Anterior cingulate cortex (tissue), 58 donors: ENCODE data around the gene API5.

Experiments used
- DNase-seq, 58 donors: peaks; one replicate each; lab custom pipeline; 2025; lab: John Stamatoyannopoulos, UW

The API5 gene

DNA sequence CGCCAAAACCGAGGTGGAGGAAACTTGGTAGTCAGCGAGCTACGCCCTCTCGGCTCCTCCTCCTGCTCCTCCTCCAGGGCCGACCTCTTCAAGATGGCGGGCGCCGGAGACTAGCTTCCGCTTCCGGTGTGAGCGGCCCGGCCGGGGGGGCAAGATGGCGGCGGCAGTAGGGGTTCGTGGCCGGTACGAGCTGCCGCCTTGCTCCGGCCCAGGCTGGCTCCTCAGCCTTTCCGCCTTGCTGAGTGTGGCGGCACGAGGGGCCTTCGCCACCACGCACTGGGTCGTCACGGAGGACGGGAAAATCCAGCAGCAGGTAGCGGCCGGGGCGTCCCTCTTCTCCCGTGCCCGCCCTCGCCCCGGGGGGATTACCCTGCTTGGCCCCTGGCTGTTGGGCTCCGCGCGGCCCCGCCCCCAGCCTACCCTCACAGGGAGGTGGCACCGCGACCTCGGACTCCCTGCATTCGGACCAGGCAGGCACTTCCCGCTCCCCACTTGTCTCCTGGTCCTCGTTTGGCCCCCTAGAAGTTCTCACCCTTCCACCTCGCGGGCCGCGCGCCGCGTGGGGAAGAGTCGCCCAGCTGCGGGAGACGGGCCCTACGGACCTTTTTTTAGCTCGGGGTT lies 47.1 kb downstream of the API5 start, which contains the start of gene TTC17:
TTC17 (plus strand) TSS at position 120 of the 621 bp plus-strand sequence; CDS start at position 155, 35 bp downstream.
- peak; percentile 49 to 96 (median 89) for DNase-seq

DNA sequence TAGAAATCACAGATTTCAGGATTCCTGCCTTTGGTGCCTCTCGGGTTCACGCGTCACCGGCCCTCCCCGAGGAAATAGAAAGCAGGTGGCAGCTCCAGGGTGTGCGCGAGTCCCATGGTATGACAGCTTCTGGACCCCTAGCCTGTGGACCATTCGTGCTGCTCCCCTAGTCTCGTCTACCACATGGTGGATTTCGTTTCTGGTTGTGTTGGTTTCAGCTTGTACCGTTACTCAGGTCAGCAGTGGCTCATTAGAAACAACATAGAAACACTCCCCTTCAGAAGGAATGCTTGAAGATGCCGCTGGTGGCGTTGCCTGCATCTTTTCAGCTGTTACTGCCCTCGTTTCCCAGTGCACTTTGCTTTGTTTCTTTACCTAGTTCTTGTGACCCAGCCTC lies 47.6 kb downstream of the API5 start:
- DNase-seq: peak in 16 of 58 donors; percentile 9 to 58 (median 32)

DNA sequence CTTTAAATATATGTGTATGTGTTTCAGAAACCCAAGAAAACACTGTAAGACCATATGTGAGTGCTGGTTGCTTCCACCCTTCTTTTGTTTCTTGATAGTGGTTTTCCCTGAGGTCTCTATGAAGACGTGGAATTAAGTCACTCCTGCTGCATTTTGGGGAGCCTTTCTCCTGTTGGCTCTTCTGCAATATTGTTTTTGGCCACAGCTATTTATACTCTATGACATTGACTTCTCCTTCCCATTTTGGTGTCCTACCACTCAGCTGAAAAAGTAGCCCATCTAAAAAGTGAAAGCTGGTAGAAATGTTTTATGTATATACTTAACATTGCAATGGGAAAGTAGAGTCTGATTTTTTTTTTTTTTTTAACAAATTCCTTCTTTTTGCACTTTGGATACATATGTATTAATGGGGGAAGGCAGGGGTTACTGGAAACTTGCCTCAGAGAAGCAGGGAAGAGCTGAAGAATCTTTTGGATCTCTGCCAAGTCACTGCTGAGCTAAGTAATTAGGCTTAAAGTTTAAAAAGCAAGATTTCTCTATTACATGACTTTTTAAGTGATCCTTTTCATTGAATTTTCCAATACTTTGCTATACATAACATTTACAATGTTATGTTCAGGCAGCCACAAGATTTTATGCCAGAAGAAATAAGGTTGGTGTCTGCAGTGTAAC lies 48.7 kb downstream of the API5 start:
- DNase-seq: no peak

DNA sequence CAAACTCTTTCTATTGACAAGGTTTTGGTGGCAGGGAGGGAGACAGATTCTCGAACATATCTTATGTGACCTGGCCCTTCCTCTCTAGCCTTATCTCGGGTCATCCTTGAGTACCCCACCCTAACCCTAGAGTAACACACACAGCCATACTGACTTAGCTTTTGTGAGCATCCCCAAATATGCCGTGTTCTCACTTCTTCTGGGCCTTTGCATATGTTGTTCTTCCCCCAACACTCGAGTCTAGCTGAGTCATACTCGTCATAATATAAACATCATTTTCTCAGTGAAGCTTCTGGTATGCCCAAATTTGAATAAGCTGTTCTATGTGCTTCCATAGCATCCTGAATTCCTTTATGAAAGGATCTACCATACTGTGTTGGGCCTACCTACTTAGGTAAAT lies 54.9 kb downstream of the API5 start:
- DNase-seq: no peak

DNA sequence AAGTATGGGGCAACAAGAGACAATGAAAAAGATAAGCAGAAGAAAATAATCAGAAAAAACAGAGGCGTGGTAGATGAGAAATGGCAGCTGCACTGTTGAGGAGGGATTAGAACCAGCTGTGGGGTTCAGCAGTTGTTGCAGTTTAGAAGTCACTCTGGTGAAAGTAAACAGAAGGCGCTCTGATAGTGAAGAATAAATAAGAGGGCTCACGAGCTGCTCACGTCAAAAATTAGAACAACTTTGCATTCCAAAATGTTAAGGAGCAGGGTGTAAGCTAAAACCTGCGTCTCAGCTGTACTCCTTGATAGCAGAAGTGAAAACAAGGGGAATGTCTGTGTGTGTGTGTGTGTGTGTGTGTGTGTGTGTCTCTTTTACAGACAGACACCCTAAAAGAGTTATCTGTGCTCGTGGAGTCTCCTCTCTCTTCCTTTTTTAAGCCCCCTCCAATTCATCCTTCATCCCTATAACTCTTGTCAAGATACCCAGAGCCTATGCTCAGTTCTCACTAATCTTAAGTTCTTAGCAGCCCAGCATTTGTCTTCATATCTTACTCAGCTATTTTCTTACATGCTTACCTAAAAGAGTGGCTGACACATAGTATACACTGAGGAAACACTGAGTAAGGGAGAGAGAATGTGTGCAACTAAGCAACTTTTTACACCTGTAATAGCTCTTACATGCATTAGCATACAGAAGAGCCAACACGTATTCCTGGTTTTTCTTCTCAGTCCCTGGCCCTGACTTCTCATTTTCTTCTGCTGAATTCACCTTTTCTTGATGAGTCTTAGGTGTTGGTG lies 55.8 kb downstream of the API5 start:
- no peak for DNase-seq

DNA sequence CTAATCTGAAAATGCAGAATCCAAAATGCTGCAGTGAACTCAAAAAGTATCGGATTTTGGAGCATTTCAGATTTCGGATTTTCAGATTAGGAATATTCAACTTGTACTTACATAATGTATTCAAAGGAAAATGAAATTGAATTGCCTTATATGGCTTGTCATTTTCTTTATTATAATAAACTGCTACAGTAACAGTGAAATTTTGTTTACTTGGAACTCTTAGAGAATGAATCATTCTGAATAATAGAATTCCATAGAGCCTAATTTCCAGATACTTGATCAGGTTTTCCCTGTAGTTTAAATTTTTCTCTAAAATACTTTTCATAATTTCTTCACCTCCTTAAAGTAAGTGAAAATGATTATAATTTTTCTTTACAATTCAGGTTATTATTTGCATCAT lies 64.3 kb downstream of the API5 start:
- DNase-seq: no peak

DNA sequence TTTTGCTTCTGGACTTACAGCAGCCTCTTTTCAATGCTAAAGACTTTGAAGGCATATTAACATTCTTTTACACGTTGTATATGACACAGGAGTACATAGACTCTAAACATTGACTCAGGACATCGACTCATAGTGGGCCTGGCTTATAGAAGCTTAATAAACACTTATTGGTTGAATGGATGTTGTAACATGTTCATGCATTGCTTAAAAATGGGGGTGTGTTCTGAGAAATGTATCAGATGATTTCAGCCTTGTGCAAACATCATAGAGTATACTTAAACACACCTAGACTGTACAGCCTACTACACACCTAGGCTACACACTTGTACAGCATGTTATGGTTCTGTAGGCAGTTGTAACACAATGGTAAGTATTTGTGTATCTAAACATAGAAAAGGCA lies 64.8 kb downstream of the API5 start:
- no peak for DNase-seq

DNA sequence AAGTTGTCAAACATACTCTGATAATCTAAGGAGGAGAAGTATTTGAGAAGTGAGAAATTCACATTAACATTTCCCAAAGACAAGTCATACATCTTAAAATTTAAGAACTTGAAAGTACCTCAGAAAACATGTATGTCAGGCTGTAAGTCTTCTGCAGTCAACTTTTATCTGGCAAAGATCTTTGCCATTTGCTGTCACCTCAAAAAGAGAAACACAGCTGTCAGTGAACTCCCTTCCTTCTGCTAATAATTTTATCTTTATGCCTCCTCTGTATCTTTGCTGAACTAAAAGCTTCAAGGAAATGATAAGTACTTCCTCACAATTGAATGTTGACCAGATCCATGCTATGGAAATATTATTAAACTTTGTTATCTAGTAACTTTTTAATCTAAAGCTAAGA lies 65.6 kb downstream of the API5 start:
- DNase-seq: no peak

DNA sequence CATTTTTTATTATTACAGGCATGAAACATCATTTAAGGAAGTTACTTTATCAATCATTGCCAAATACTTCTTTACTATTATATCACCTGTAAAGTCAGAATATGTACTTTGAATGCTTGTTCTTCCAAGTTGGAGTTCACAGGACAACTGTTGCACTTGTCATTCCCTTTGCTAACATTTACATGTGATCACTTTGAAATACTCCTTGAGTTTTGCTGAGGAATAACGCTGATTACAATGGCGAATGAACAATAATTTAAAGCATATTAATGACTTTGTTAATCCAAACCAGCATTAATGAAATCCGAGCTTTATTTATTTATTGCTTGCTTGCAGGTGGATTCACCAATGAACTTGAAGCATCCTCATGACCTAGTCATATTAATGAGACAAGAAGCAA lies 67.1 kb downstream of the API5 start:
- DNase-seq: no peak

DNA sequence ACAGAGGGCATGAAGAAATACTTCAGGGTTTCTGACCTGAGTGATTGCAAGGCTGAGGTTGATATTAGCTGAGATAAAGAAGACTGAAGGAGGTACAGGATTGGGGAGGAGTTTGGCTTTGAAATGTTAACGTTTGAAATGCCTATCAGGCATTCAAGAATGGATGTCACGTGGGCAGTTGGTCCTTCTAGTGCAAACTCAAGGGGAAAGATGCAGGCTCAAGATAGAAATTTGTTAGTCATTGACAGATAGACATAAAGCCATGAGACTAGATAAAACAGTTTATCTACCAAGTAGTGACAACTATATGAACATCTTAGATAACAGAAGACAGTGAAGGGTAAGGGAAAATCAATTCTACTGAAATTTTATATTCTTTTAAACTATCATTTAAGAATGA lies 70.0 kb downstream of the API5 start:
- no peak for DNase-seq

DNA sequence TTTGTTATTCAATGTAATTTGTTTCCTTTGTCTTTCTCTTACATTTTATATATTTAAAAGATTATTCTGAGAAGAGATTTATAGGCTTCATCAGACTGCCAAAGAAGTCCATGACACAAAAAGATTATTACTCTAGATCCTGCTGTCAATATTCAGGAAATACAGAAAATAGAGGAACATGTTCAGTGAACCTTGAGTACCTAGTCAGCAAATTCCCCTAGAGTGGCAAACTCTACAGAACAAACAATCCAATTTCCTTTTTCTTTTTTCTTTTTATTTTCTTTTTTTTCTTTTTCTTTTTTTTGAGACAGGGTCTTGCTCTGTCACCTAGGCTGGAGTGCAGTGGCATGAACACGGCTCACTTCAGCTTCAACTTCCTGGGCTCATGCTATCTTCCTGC lies 70.8 kb downstream of the API5 start:
- no peak for DNase-seq

DNA sequence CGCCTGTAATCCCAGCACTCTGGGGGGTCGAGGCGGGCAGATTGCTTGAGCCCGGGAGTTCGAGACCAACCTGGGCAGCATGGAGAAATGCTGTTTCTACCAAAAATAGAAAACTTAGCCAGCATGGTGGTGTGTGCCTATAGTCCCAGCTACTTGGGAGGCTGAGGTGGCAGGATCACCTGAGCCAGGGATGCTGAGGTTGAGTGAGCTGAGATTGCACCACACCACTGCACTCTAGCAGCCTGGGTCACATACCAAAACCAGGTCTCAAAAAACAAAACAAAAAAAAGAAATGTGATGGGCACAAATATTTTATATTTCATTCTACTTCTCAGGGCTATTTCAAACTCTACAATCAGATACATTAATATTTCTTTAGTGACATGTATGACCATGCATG lies 72.6 kb downstream of the API5 start:
- DNase-seq: no peak

DNA sequence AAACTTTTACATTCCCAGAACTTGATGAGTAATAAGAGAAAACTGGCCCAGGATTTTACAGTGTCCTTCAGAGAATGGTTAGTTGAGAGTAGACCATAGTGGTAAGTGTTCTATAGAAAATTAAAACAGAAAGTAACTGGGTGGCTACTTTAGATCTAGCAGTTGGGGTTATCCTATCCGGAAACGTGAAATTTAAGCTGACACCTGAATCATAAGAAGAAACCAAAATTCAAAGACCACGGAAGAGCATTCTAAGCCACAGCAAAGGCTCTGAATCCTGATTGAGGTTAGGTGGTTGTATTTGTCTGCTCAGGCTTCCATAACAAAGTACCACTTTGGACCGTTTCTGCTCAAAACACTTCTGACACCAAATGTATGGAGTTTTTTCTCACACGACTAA lies 80.9 kb downstream of the API5 start:
- no peak for DNase-seq

DNA sequence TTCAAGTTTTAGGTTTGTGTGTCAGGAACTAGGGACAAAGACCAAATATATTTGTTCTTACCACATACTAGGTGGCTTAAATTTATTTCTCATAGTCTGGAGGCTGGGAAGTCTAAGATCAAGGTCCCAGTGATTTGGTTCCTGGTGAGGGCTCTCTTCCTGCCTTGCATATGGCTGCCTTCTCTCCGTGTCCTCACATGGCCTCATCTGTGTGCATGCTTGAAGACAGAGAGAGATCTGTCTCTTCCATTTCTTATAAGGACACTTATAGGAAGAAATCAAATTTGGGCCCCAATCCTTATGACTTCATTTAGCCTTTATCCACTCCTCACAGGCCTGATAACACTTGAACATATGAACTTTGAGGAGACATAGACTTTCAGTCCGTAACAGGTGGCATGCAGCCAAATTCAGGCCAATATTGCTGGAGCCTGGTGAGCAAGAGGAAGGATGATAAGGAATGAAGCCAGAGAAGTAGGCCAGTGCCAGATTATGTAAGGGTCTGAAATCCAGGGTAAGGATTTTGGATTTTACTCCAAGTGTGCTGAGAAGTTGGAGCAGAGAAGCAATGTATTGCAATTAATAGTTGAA lies 82.1 kb downstream of the API5 start:
- no peak for DNase-seq
